GM15510 (cell line): Measurements from ENCODE around the gene CHST11.

ENCODE experiments used
- POLR2A ChIP-seq: IDR thresholded peaks from 3 replicates; pipeline ENCODE4 v1.6.1; 2011; ENCODE audit warnings: borderline replicate concordance; ENCODE audit not compliant: insufficient read length; ENCODE audit errors: extremely low read depth

CHST11 gene

DNA sequence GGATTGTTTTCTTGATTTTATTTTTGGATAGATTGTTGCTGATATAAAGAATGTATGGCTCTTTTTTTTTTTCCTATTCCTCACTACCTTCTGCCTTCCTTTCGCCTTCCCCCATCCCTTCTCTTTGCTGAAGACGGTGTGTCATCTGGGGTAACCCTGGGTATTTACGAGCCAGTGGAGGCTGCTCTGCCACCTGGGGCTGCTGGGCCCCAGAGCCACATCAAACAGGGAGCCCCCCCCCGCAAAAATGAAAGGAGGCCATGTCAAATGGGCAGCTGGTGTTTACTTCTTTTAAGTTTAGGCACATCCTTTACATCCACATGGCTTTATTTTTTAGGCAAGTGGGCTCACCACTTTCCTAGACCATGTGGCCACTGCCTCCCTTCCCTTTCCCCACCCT lies 25.4 kb downstream of the CHST11 start:
- TF ChIP-seq POLR2A: no peak

DNA sequence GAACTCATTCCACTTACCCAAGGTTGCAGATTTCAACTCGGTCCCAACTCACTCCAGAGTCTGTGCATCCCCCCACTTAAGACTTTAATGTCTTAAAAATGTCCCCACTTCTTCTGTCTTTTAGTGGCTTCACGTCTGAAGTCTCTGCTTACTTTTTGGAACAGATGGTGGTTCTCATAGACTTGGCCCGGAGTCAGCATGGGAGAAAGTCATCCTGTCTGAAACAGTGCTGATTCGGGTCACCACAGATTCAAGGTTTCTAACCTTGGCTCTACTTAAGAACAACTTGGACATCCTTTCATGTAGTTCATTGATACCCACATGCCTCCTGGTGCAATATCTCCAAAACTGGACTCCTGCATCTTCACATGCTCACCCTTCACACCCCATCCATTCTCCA lies 26.0 kb downstream of the CHST11 start:
- TF ChIP-seq POLR2A: no peak

DNA sequence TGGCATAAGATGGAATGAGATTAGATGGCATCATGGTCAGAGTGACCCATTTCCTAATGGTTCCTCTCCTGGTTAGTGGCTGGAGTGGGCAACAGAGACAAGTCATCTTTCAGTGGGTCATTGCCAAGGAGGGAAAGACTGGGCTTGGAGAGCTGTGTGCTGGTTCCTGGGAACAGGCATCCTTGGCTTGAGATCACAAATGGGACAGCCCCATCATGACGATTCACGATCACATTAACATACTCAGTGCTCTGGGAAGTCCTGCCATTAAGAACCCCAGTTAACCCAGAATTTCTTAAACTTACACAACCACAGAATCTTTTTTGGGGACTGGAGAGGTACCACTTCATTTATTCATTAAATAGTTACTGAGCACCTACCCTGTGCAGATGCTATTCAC lies 27.3 kb downstream of the CHST11 start:
- no peak for TF ChIP-seq POLR2A

DNA sequence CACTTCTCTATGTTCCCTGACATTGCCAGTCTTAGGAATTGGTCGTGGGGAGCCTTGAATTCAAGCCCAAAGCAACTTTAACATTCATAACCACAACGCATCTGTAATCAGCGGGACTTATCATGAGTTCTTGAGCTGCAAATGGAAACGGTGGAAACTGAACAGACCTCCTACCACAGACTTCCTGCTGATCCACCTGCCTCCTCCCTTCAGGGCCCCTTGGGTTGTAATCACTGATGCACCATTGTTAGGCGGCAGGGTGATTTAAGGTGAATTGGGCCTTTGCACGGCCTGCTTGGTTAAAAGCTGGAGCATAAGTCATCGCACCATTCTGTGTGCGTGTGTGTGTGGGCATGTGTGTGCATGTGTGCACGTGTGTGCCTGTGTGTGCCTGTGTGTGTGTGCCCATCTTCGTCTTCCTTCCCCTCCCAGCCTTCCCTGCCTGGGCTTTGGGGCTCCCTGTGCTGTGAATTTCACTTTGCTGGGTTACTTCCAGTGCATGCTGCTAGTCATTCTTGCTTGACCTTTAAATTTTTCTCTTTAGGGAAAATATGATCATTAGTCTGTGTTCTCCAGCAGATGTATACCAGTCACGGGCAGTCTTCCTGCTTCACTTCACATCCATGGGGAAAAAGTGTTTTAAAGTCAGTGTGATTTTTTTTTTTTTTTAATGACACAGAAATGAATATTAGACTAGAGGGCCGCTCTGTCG lies 29.1 kb downstream of the CHST11 start:
- TF ChIP-seq POLR2A: no peak

DNA sequence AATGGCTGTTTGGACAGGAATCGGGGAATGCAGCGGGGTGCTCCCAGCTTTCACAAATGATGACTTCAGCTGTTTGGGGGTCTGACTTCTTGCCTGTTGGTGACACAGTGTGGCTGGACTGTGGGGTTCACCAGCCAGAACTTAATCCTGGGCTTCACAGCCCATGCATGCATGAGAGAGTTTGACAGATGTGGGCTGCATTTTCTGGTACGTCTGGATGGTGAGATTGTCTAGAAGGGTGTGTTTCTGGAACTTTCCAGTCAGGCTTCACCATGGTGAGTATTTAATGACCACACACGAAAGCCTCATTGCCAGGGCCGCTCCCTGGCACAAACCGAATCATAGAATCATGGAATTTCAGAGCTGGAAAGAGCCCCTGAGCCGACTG lies 29.6 kb downstream of the CHST11 start:
- TF ChIP-seq POLR2A: no peak

DNA sequence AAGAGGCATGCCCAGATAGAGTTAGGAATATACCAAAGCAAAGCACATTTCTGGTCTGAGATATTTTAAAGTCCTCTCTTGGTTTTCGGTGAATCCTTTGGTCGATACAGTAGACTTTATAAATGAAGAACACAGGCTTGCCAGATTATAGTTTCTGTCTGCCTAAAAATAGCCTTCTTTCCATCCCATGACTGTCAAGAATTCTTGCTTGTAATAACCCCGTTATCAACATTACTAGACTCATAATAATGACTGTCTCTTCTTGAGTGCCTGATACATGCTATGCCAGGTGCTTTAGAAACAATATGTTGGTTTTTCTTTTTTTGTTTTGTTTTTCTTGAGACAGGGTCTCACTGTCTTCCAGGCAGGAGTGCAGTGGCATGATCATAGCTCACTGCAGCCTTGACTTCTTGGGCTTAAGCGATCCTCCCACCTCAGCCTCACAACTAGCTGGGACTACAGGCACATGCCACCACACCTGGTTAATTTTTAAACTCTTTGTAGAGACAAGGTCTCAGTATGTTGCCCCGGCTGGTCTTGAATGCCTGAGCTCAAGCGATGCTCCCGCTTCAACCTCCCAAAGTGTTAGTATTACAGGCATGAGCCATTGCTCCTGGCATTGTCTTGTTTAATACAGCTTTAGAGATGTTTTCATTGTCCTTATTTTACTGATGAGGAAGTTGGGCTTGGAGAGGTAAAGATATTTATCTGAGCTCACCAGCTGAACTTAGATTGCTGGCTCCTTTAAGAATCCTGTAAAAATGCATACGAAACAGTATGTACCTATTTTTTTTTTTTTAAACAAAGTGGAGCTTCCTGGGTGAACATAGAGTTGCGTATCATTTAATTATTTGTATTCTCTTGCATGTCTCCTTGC lies 30.4 kb downstream of the CHST11 start:
- no peak for TF ChIP-seq POLR2A

DNA sequence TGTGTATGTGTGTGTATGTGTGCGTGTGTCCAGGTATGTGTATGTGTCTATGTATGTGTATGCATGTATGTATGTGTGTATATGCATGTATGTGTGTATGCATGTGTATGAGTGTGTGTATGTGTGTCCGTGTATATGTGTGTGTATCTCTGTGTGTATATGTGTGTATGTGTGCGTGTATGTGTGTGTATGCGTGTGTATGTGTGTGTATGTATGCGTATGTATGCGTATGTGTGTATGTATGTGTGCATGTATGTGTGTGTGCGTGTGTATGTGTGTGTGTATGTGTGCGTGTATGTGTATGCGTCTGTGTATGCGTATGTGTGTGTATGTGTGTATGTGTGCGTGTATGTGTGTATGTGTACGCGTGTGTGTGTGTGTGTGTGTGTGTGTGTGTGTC lies 31.6 kb downstream of the CHST11 start:
- TF ChIP-seq POLR2A: no peak

DNA sequence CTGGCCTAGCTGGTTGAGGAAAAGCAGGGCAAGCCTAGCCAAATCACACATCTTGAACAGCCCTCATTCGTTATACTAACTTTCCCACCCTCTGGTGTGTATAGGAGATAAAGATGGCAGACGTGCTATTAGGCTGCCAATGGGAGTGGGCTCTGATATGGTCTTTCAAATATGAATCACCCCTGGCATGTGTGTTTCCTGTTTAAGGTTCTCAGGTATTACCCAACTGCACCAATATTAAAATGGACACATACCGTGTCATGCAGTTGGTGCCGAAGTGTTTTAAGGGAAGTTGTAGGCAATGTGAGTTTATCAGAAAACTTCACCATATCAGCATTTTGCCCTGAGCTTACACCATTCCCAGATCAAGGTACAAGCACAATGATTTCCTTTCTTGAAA lies 33.4 kb downstream of the CHST11 start:
- no peak for TF ChIP-seq POLR2A

DNA sequence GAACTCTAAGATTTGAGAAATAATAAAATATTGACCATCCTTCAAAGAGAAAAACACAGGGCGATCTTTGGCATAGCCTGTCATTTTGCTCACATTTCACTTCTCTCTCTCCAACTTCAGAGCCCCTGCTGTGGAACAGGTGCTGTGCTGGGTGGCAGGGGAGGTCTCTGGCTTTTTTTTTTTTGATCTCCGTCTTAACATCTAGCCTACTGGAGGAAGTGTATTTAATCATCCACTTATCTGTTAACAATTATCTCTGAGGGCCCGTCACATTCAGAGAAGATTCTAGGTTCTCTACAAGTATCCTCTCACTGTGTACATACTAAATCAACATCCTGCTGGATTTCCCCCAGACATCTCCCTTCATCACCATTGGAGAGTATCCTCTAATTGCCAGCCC lies 34.1 kb downstream of the CHST11 start:
- TF ChIP-seq POLR2A: no peak

DNA sequence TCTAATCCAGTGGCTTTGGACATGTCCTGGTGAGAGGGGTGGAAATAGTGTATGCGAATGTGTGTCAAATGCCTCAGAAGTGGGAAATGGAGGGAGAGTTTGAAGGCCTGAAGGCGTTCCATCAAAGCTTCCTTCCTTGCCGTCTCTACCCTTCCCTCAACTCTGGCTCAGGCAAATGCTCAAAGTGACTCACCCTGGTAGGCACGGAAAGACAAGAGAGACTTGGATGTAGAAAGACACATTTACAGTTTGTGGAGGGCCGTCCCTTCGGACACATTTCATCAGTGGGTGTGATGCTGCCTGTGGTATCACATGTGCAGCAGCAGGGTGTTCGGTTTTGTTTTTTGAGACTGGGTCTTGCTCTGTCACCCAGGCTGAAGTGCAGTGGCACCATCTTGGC lies 36.7 kb downstream of the CHST11 start:
- no peak for TF ChIP-seq POLR2A

DNA sequence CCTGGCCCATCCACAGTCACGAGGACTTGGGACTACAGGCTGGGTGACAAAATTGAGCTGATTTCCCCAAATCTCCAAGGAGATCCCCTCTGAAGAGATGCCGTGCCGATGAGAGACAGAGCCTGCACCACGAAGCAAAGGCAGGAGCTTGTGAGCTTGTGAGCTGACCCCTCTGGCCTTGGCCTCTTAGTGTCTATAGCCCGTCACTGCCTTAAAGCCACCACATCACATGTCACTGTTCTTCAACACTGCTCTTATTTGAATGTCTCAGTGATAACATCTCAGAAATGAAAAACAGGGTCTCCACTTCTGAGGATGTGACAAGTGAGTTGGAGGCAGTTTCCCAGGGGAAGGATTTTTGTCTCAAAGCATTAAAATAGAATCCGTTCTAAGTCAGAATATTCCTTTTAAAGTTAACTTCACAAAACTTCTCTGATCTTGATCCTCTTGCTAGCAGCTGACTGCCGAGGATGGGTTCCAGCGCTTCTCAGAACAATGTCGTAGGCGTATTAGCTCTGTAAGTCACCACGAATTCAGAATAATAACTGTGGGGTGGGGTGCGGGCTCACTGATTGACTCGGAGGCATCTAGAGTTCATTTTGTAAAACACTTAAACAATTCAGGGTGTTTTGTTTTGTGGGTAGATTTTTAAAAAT lies 37.5 kb downstream of the CHST11 start:
- TF ChIP-seq POLR2A: no peak

DNA sequence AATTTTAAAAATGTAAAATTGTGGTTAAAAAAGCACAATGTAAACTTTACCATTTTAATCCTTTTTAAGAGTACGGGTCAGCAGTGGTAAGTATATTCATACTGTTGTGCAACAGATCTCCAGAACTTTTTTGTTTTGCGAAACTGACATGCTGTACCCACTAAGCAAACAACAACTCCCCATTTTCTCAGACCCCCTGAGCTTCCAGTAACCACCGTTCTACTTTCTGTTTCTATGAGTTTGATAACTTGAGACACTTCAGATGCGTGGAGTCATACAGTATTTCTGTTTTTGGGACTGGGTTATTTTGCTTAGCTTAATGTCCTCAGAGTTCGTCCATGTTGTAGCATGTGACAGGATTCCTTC lies 38.0 kb downstream of the CHST11 start:
- TF ChIP-seq POLR2A: no peak

DNA sequence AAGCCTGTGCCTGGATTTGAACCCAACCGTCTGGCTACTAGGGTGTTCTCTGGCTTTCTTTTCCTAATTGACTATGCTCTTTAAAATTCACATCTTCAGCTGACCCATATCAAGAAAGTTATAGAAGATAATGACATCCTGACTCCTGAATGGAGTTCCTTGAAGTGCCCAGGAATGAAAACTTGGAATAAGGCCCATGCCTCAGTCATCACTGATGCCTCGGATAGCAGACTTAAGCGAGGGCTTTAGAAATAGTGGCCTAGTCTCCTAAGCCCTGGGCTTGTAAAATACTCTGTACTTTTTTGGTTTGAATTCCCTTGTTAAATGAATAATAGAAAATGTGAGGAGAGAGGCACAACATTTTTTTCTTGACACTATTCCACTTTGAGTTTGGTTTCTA lies 39.0 kb downstream of the CHST11 start:
- no peak for TF ChIP-seq POLR2A

DNA sequence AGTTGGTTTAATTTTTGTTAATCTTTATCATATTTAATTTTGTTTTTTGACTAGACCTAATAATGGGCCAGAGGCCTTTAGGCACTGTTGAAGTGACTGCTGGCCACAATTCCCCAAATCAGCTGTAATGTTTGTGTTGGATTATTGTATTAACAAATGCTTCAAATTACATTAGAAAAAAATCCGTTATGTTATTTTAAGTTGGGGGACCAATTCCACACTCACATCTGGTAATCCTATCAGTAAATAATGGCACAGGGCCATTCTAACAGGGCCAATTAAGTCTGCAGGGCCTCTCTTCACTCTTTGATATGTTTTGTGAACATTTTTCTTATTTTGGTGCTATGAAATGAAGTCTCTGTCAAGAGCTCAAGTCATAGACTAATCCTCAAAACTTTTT lies 39.6 kb downstream of the CHST11 start:
- TF ChIP-seq POLR2A: no peak

DNA sequence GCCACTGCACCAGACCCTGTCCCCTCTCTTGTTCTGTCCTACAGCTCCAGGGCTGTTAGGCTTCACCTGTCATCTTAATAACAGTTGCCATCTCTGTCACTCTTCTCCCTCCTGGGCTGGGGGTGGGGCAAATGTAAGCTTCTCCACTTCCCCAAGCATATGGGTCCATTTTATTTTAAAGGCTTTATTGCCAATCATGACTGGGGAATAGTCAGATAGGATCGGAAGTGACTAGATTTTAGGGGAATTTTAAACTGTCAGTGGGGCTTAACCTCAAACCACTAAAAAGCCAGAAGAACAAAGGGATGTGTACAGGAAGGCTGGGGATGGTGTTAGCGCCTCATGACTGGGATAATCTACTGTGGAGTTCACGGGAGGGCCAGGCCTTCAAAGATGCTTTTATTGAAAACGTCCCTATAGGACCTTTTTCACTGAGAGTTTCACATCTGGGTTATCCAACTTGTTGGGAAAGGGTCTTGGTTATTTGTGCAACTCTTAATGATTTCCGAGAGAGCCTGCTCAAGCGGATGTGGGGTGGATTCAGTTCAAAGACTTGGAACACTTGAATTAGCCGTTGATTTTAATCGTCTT lies 41.6 kb downstream of the CHST11 start:
- TF ChIP-seq POLR2A: no peak

DNA sequence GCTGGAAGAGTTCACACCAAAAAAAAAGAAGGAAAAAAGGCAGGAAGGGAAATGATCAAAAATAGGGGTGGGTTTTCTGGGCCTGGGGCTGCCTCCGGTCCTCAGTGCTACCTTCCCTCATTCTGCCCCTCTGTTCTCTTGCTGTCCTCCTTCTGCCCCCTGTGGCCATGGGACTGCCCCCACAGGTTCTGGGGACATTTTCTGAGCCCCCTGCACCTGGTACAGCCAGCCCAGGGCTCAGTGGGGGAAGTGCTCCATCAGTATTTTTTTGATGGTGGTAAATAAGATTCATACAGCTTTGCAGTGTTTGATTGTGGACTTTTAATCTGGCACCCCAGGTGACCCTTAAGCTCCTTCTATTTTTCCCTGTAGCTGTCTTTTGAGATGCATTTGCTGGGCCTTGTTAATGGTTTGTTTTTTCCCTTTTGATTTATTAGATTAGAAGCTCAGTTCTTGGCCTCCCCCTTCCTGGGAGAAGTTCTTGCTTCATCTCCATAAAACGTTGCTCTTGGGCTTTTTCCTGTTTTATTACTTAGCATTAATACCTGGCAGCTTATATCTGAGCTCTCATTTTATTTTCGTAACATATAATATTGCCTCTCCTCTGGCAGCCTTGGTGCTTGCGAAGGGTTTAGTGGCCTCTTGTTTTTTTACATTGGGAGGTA lies 43.1 kb downstream of the CHST11 start:
- TF ChIP-seq POLR2A: no peak

DNA sequence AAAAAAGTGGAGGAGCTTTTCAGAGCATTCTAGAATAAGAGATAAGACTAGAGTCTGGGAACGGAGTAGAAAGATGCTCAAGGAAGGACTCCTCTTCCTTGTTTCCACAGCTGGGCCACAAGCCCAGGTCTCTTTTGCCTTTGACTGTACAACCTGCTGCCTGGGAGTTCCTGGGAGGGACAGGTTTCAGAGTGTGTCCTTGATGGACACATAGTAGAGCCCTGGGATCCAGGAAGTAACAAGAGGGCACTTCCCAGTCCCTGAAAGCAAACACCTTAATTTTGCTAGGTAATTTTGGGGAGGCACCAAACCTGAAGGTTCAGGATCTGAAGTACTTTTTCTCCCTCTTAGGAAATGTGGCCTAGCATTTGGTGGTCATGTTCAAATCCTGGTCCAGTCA lies 44.4 kb downstream of the CHST11 start:
- no peak for TF ChIP-seq POLR2A
